GM18508 (cell line): ENCODE data around the gene HOXA2.

Source experiments
- ATAC-seq: cut with Tn5 transposase; IDR thresholded peaks from one replicate; pipeline ENCODE4 v1.9.1; 2021; ENCODE audit warnings: moderate number of reproducible peaks; ENCODE audit not compliant: insufficient read depth, unreplicated experiment

The HOXA2 gene

GRCh38 chr7:27141923-27142579, 39.6 kb upstream of the HOXA2 start:
- no peak for ATAC-seq

- ATAC-seq = no peak
Observed at GRCh38 chr7:27141137-27141922, 38.8 kb upstream of the HOXA2 start.

- no peak for ATAC-seq
Observed at GRCh38 chr7:27140126-27140857, 37.8 kb upstream of the HOXA2 start.

GRCh38 chr7:27139334-27140125, 37.0 kb upstream of the HOXA2 start:
- ATAC-seq = no peak

- no peak for ATAC-seq
Observed at GRCh38 chr7:27138985-27139333, 36.5 kb upstream of the HOXA2 start.

- ATAC-seq = no peak
Observed at GRCh38 chr7:27138472-27138871, 36.0 kb upstream of the HOXA2 start.

- ATAC-seq = no peak
Observed at GRCh38 chr7:27137640-27138315, 35.3 kb upstream of the HOXA2 start.

- ATAC-seq = no peak
Observed at GRCh38 chr7:27134392-27134791, 31.9 kb upstream of the HOXA2 start.

- no peak for ATAC-seq
Observed at GRCh38 chr7:27133409-27134231, 31.1 kb upstream of the HOXA2 start.

- ATAC-seq = no peak
Observed at GRCh38 chr7:27132978-27133377, 30.5 kb upstream of the HOXA2 start.

- no peak for ATAC-seq
Observed at GRCh38 chr7:27132214-27132613, 29.7 kb upstream of the HOXA2 start.

- no peak for ATAC-seq
Observed at GRCh38 chr7:27131390-27131819, 28.9 kb upstream of the HOXA2 start.

GRCh38 chr7:27130540-27131389, 28.3 kb upstream of the HOXA2 start, which contains the start of gene HOXA4:
TSS of gene HOXA4 (minus strand) at chr7:27130757. CDS start at chr7:27130733, 24 bp downstream.
- no peak for ATAC-seq

GRCh38 chr7:27129729-27130539, 27.5 kb upstream of the HOXA2 start:
- no peak for ATAC-seq

GRCh38 chr7:27128776-27129728, 26.6 kb upstream of the HOXA2 start:
- no peak for ATAC-seq

- ATAC-seq = no peak
Observed at GRCh38 chr7:27128034-27128433, 25.6 kb upstream of the HOXA2 start.
